Ovary (tissue), 9 donors: Measurements from ENCODE around the gene LRMDA. TPM values are rescaled to one million over a fixed set of nuclear protein-coding genes. Genes with fewer than 3 reads are reported as not detected.

Experiments used
- DNase-seq, 5 donors: peaks; one replicate each; pipeline ENCODE4 v3.0.0-alpha.2; 2019 to 2020
- H3K27ac ChIP-seq, 2 donors: fragments of 200-600 bp; one replicate each; pipeline versions ENCODE4 v1.5.1 to v1.8.0; 2019 to 2022
- H3K27me3 ChIP-seq: fragments of 200-600 bp; one replicate; pipeline ENCODE4 v1.8.0; 2022
- H3K36me3 ChIP-seq: fragments of 200-600 bp; sonication (generic); one replicate; pipeline ENCODE4 v1.5.1; 2019
- H3K4me1 ChIP-seq: one replicate; pipeline ENCODE4 v1.8.1; 2013; ENCODE audit warnings: mild to moderate bottlenecking, moderate library complexity; ENCODE audit not compliant: insufficient read depth
- H3K4me3 ChIP-seq: fragments of 200-600 bp; sonication (generic); one replicate; pipeline ENCODE4 v1.5.1; 2017
- H3K9me3 ChIP-seq, 2 donors: fragments of 200-600 bp in 1 of 2; sonication (generic) in 1 of 2; one replicate each; pipeline versions ENCODE4 v1.5.1 to v1.8.1; 2013 to 2019; ENCODE audit warnings: mild to moderate bottlenecking in 1 of 2, moderate library complexity in 1 of 2
- EP300 ChIP-seq: sonication (generic); formaldehyde crosslinking; IDR thresholded peaks from one replicate; pipeline ENCODE4 v1.6.1; 2017; ENCODE audit warnings: antibody characterized with exemption
- POLR2A ChIP-seq: fragments of 450-650 bp; IDR thresholded peaks from one replicate; pipeline ENCODE4 v1.6.1; 2017; ENCODE audit warnings: antibody characterized with exemption, mild to moderate bottlenecking, moderate library complexity
- WGBS, 3 donors: extraction: QIAGEN DNeasy Blood & Tissue Kit in 1 of 3; methylation state at CpG; one replicate each; pipeline versions ENCODE4 v1.1.5 to v1.1.7; 2013 to 2017; 5-methylcytosine and 5-hydroxymethylcytosine counted together
- intact Hi-C, 4 donors: fragments of 100-400 bp; cut with DNase I; formaldehyde crosslinking; loops; one replicate each; pipeline versions ENCODE4 v1.11.0 to v1.15.1; 2022 to 2023
- polyA plus RNA-seq, 2 donors: library from polyadenylated mRNA; stranded (reverse); fragments of 200-250 nt in 1 of 2; fragments of 350-450 nt in 1 of 2; fragmentation: Illumina TruSeq in 1 of 2; extraction: RNeasy Lipid Tissue Mini Kit (QIAGEN cat#74804) in 1 of 2; gene quantifications; one replicate each; pipeline ENCODE4 v1.2.3, GENCODE V29; 2013 to 2014
- total RNA-seq, 7 donors: library from RNA; depleted of rRNA in 2 of 7; stranded (reverse); fragments of >200 nt in 2 of 7; fragmentation: NEBNext Ultra II Directional in 3 of 7; extraction: Animal tissue kit (Norgen Biotek cat#: 25700) in 3 of 7; gene quantifications; one replicate each; pipeline versions ENCODE4 v1.1.0 to v1.2.4, GENCODE V29; 2016 to 2023
- TF ChIP-seq, protein P1 (sequence below), 3 donors: fragments of 450-650 bp in 2 of 3; fragments of 200-600 bp in 1 of 3; IDR thresholded peaks; one replicate each; pipeline versions ENCODE4 v1.5.1 to v1.8.0; 2016 to 2022; ENCODE audit warnings: antibody characterized with exemption in 3 of 3, mild to moderate bottlenecking in 1 of 3
- donor health status: DM: no; HTN: no; CAD: no; lungs with moderate emphysema.
- donor health status: DM: no; HTN: no; CAD: no.
- donor health status: Bipolar disorder and iron deficiency.
- donor health status: DM: yes; HTN: yes; CAD: no.
- donor health status: DM: no; HTN: no; CAD: no.
- donor health status: DM: yes; HTN: yes; CAD: no.

LRMDA gene
- total and polyA plus RNA-seq, 9 donors, result 14.8 to 30.7 (median 22.9) TPM

DNA sequence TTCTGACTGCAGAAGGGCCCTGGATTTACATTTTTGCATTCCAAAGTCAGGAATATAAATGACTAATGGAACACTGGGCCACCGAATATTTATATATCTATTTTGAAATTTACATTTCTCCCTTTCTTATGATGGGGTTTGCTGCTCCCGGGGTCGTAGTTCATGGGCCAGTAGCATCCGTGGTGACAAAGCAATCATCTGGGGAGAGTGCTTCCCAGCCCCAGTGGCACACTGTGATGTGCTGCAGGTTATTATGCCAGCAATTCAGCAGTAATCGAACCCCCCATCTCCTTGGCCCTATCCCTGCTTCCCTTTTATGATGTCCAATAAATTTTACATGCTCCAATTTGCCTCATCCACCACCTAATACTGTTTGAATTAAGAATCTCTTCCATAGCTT, 837.5 kb downstream of the LRMDA start:
- no peak for DNase-seq
- H3K27ac ChIP-seq, result no peak overlapping the region
- no peaks in the 10 kb centered on the region for H3K27me3 ChIP-seq
- intact Hi-C loops, result no loop called here
- no peaks in the 10 kb centered on the region for H3K4me1 ChIP-seq
- 83 to 89% (median 84%) methylated on average over 5 of the region's 5 CpGs for WGBS, 3 donors
- TF ChIP-seq, protein P1, sequence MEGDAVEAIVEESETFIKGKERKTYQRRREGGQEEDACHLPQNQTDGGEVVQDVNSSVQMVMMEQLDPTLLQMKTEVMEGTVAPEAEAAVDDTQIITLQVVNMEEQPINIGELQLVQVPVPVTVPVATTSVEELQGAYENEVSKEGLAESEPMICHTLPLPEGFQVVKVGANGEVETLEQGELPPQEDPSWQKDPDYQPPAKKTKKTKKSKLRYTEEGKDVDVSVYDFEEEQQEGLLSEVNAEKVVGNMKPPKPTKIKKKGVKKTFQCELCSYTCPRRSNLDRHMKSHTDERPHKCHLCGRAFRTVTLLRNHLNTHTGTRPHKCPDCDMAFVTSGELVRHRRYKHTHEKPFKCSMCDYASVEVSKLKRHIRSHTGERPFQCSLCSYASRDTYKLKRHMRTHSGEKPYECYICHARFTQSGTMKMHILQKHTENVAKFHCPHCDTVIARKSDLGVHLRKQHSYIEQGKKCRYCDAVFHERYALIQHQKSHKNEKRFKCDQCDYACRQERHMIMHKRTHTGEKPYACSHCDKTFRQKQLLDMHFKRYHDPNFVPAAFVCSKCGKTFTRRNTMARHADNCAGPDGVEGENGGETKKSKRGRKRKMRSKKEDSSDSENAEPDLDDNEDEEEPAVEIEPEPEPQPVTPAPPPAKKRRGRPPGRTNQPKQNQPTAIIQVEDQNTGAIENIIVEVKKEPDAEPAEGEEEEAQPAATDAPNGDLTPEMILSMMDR (IDR thresholded peaks at IDR 0.05), result no peak
- TF ChIP-seq EP300 (no peak), POLR2A (no peak)
- no peak overlapping the region for H3K4me3 ChIP-seq
- H3K9me3 ChIP-seq, result no peaks in the 10 kb centered on the region
- no peaks in the 10 kb centered on the region for H3K36me3 ChIP-seq

DNA sequence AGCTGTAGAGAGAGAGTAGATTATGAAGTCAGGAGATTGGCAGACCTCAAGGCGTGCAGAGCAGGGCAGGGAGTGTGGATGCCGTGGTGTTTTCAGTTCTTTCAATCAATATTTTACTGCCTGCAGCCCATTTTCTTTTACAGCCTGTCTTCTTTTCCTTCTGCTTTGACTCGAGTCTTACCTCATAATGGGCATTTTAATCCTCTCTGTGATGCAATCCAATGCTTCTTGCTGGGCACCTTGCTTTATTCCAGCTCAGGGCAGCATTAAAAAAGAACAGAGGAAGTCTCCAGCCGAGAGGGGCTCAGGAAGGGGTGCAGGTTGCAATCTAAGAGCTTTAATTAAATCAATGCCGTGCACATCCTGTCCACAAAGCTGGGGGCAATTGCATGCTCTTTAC, 839.0 kb downstream of the LRMDA start:
- TF ChIP-seq, protein P1 (IDR thresholded peaks at IDR 0.05), result no peak
- TF ChIP-seq EP300, result no peak
- no peak for TF ChIP-seq POLR2A
- no peak for DNase-seq
- Histone ChIP-seq H3K36me3 (no peaks in the 10 kb centered on the region), H3K9me3 (no peaks in the 10 kb centered on the region), H3K4me1 (no peaks in the 10 kb centered on the region), H3K4me3 (no peak overlapping the region), H3K27me3 (no peaks in the 10 kb centered on the region), H3K27ac (no peak overlapping the region)
- intact Hi-C loops, result no loop called here
- 91 to 96% (median 92%) methylated on average over 5 of the region's 5 CpGs for WGBS, 3 donors

DNA sequence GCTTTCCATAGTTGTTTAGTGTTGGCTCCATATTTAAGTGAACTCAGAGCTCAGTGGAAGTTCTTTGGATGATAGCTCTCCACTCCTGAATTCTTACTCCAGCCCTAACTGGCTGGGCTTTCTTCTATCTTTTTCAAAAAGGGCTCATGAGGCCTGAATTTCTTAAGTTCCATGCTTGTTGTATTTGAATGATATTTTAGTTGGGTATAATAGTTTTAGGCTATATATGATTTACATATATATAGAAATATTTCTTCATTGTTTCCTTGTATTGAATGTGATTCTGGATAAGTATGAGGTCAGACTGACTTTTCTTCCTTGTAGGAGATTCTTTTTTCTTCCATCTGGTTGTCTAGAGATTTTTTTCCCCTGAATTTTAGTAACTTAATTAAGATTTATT, 843.5 kb downstream of the LRMDA start:
- TF ChIP-seq EP300 (no peak), POLR2A (no peak)
- TF ChIP-seq, protein P1 (IDR thresholded peaks at IDR 0.05), result no peak
- Histone ChIP-seq H3K27ac (no peak overlapping the region), H3K4me3 (no peak overlapping the region)

DNA sequence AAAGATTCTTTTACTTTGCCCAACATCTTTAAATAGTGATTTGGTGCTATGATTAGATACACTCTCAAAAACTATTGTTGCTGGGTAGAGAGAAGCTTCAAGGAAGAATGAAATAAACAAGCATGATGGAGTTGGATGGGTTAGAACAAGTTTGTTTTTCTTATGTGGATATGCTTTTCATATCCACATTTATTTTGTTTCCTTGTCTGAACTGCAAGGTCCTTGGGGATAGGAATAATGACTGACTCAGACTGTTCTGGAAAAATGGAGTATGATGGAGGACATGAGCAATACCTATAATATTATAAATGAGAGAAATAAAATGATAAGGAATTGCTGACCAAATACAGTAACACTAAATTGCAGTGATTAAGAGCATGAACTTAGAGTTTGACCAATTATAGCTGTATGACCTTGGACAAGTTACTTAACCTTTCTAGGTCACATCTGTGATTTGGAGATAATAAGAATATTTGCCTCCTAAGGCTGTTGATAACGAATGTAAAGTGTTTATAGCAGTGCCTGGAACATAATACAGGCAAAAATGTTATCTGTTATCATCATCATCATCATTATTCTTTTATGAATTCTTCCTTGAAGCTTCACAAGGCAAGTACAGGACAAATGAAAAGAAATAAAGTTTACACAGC, 847.5 kb downstream of the LRMDA start:
- TF ChIP-seq, protein P1 (IDR thresholded peaks at IDR 0.05), result no peak
- TF ChIP-seq POLR2A (no peak), EP300 (no peak)
- WGBS, 3 donors, result 51 to 70% (median 68%) methylated on average over 1 of the region's 1 CpG
- no peaks in the 10 kb centered on the region for H3K27me3 ChIP-seq
- no peak overlapping the region for H3K4me3 ChIP-seq
- no peak overlapping the region for H3K27ac ChIP-seq
- DNase-seq, result no peak
- H3K4me1 ChIP-seq, result peaks cover 7% of the 10 kb centered on the region
- no peaks in the 10 kb centered on the region for H3K36me3 ChIP-seq
- intact Hi-C loops, result no loop called here
- no peaks in the 10 kb centered on the region for H3K9me3 ChIP-seq

More for the DNA sequence above, 843.5 kb downstream of the LRMDA start:
- no peaks in the 10 kb centered on the region for H3K9me3 ChIP-seq
- no peaks in the 10 kb centered on the region for H3K4me1 ChIP-seq
- H3K27me3 ChIP-seq, result no peaks in the 10 kb centered on the region
- intact Hi-C loops, result no loop called here
- DNase-seq, result no peak
- H3K36me3 ChIP-seq, result no peaks in the 10 kb centered on the region
